T-helper 2 cell treated with Interferon-gamma antibody and Interleukin-4, amounts not matched to agents 5 μg/mL and 100 μg/mL, for 36 hours (primary cell): ENCODE data around the gene RNF13.
"Not testable (repeated sequence)": the region's sequence is repeated elsewhere in the genome, so short reads cannot be mapped to it uniquely, and the experiment has no call there.

Experiments used
- DNase-seq: peaks from one replicate; pipeline ENCODE4 v3.0.0; 2021; ENCODE audit warnings: low spot score
- H3K27ac Mint-ChIP-seq: one replicate; pipeline ENCODE4 v1.8.0; 2021; ENCODE audit warnings: mild to moderate bottlenecking, mixed read lengths
- H3K27me3 Mint-ChIP-seq: one replicate; pipeline ENCODE4 v1.8.0; 2021; ENCODE audit warnings: low read depth, mixed read lengths
- H3K36me3 Mint-ChIP-seq: one replicate; pipeline ENCODE4 v1.8.0; 2021; ENCODE audit warnings: low read depth, mixed read lengths
- H3K4me1 Mint-ChIP-seq: one replicate; pipeline ENCODE4 v1.8.0; 2021; ENCODE audit warnings: low read depth, mixed read lengths
- H3K4me3 Mint-ChIP-seq: one replicate; pipeline ENCODE4 v1.8.0; 2022; ENCODE audit warnings: mild to moderate bottlenecking, moderate library complexity, mixed read lengths
- H3K9me3 Mint-ChIP-seq: one replicate; pipeline ENCODE4 v1.8.0; 2021; ENCODE audit warnings: mixed read lengths

The RNF13 gene

DNA sequence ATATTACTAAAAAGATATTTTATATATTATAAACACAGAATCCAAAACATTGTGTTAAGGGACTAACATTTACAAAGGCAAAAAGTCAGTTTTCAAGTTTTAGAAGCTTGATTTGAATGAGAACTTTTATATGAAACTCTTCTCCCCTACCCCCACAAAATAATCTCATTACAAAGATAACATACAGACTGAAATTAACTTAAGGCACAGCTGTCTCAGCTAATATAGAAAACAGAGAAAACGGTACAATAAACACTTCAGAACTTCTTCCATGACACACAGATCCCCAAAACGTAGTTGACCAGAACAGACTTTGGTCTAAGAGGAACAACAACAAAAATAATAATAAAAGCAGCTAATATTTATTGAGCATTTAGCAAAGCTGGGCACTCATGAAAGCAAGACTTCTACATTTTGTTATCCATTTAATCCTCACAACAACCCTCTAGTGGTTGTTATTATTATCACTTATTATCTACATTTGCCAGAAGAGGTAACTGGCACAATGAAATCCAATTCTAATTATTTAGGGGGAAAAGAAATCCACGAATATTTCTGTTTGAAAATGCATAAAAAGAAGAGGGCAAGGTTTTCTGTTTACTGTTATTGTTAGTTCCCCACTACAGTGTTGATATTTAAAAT, 89.6 kb downstream of the RNF13 start:
- no peak overlapping the region for H3K4me3 Mint-ChIP-seq
- peaks cover 9% of the 10 kb centered on the region for H3K36me3 Mint-ChIP-seq
- H3K4me1 Mint-ChIP-seq, result no peaks in the 10 kb centered on the region
- H3K27me3 Mint-ChIP-seq, result no peaks in the 10 kb centered on the region
- no peaks in the 10 kb centered on the region for H3K9me3 Mint-ChIP-seq
- H3K27ac Mint-ChIP-seq, result no peak overlapping the region
- no peak for DNase-seq

- H3K4me3 Mint-ChIP-seq, result no peak overlapping the region
- H3K36me3 Mint-ChIP-seq, result peaks cover 4% of the 10 kb centered on the region
- H3K9me3 Mint-ChIP-seq, result no peaks in the 10 kb centered on the region
- DNase-seq, result no peak
- H3K27me3 Mint-ChIP-seq, result no peaks in the 10 kb centered on the region
- no peak overlapping the region for H3K27ac Mint-ChIP-seq
- no peaks in the 10 kb centered on the region for H3K4me1 Mint-ChIP-seq
Measured at GRCh38 chr3:149906036-149906435, 93.0 kb downstream of the RNF13 start.

DNA sequence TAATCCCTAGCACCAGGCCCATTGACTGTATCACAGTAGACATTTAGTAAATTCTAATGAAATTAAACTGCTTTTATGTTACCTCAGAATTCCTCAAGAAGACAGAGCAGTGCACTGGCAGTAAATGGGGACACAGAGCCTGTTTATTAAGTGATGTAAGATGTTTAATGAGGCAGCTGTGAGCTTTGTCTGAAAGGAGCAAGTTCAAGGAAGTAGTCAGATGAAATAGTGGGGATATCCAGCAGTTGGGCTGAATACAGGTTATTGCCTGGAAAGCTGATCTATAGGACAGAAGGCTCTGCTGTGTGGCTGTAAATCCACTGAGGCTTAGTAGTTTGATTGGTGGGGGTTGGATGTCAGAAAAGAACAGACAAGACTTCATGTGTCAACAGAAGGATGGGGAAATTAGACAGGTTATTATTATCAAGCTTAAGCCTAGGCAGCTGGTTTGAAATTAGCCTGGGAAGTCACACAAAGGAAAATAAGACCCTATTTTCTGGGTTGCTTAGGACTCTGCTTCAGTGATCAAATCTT, 95.5 kb downstream of the RNF13 start:
- DNase-seq, result no peak
- H3K27ac Mint-ChIP-seq, result no peak overlapping the region
- H3K36me3 Mint-ChIP-seq, result peaks cover 6% of the 10 kb centered on the region
- no peak overlapping the region for H3K4me3 Mint-ChIP-seq
- no peaks in the 10 kb centered on the region for H3K27me3 Mint-ChIP-seq
- no peaks in the 10 kb centered on the region for H3K4me1 Mint-ChIP-seq
- H3K9me3 Mint-ChIP-seq, result no peaks in the 10 kb centered on the region

- Mint-ChIP-seq H3K36me3 (peaks cover 13% of the 10 kb centered on the region), H3K4me3 (no peak overlapping the region)
Measured at GRCh38 chr3:149909923-149910322, 96.9 kb downstream of the RNF13 start.

DNA sequence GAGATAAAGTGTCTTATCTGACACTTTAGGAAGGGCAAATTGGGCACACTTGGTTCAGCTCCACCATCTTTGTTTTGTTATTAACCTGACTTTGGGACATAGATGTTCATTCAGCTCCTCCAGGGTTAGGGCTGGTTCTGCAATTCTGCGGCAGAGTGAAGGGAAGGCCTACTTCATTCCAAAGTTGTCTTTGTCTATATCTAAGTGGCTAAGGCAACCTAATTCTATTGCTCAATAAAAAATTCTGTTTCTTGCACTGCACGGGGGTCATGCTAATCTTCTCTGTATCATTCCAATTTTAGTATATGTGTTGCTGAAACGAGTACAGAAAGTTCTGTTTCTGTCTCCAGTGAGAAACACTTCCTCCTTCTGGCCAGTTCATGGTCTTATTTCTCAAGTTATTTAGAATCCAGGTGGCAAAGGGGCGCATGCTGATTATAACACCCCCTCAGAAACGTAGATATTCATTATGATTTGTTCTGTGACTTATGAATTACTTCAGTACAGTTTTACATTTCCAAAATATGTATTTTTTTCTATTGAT, 104.2 kb downstream of the RNF13 start:
- H3K36me3 Mint-ChIP-seq, result peaks cover 28% of the 10 kb centered on the region
- H3K4me3 Mint-ChIP-seq, result no peak overlapping the region
- no peaks in the 10 kb centered on the region for H3K4me1 Mint-ChIP-seq
- H3K27me3 Mint-ChIP-seq, result no peaks in the 10 kb centered on the region
- no peak overlapping the region for H3K27ac Mint-ChIP-seq
- DNase-seq, result no peak
- H3K9me3 Mint-ChIP-seq, result no peaks in the 10 kb centered on the region

More at GRCh38 chr3:149909923-149910322, 96.9 kb downstream of the RNF13 start:
- no peak for DNase-seq
- no peaks in the 10 kb centered on the region for H3K4me1 Mint-ChIP-seq
- no peak overlapping the region for H3K27ac Mint-ChIP-seq
- H3K27me3 Mint-ChIP-seq, result no peaks in the 10 kb centered on the region
- no peaks in the 10 kb centered on the region for H3K9me3 Mint-ChIP-seq

DNA sequence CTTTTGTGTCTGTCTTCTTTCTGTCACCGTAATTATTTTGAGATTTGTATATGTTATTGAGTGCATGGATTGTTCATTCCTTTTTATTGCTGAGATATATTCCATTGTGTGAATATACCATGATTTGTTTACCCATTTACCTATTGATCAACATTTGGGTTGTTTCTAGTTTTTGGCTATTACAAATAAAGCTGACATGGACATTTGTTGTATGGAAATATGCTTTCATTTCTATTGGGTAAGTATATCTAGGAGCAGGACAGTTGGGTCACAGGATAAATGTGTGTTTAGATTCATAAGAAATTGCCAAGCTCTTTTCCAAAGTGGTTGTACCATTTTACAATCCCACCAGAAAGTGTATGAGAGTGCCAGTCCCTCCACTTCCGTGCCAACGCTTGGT, 106.5 kb downstream of the RNF13 start:
- H3K27ac Mint-ChIP-seq, result no peak overlapping the region
- peaks cover 25% of the 10 kb centered on the region for H3K36me3 Mint-ChIP-seq
- no peaks in the 10 kb centered on the region for H3K4me1 Mint-ChIP-seq
- H3K27me3 Mint-ChIP-seq, result no peaks in the 10 kb centered on the region
- H3K9me3 Mint-ChIP-seq, result no peaks in the 10 kb centered on the region
- DNase-seq, result no peak
- no peak overlapping the region for H3K4me3 Mint-ChIP-seq

- no peak overlapping the region for H3K27ac Mint-ChIP-seq
- H3K27me3 Mint-ChIP-seq, result no peaks in the 10 kb centered on the region
- no peaks in the 10 kb centered on the region for H3K9me3 Mint-ChIP-seq
- peaks cover 25% of the 10 kb centered on the region for H3K36me3 Mint-ChIP-seq
- DNase-seq, result no peak
- H3K4me1 Mint-ChIP-seq, result no peaks in the 10 kb centered on the region
- H3K4me3 Mint-ChIP-seq, result no peak overlapping the region
Measured at GRCh38 chr3:149920119-149920518, 107.1 kb downstream of the RNF13 start.

DNA sequence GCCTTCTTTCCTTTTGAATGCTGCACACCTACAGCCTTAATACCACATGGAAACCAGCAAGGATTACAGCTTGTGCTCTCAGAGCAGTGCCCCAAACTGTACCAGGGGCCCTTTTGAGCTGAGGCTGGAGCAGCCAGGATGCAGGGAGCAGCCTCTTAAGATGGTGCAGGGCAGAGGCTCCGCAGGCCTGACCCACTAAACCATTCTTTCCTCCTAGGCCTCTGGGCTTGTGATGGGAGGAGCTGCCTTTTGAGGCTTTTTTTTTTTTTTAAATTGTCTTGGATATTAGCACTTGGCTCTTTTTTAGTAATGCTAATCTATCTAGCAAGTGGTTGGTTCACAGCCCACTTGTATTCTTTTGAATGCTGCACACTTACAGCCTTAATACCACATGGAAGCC, 120.0 kb downstream of the RNF13 start:
- no peak overlapping the region for H3K4me3 Mint-ChIP-seq
- no peak overlapping the region for H3K27ac Mint-ChIP-seq
- no peaks in the 10 kb centered on the region for H3K27me3 Mint-ChIP-seq
- peaks cover 24% of the 10 kb centered on the region for H3K36me3 Mint-ChIP-seq
- H3K4me1 Mint-ChIP-seq, result peaks cover 6% of the 10 kb centered on the region
- DNase-seq, result no peak
- H3K9me3 Mint-ChIP-seq, result peaks cover 9% of the 10 kb centered on the region

- Mint-ChIP-seq H3K9me3 (peaks cover 9% of the 10 kb centered on the region), H3K27ac (no peak overlapping the region), H3K27me3 (no peaks in the 10 kb centered on the region), H3K4me1 (peaks cover 6% of the 10 kb centered on the region), H3K4me3 (no peak overlapping the region), H3K36me3 (peaks cover 23% of the 10 kb centered on the region)
- no peak for DNase-seq
Measured at GRCh38 chr3:149933858-149934257, 120.8 kb downstream of the RNF13 start.

GRCh38 chr3:149934524-149934923, 121.5 kb downstream of the RNF13 start:
- peaks cover 10% of the 10 kb centered on the region for H3K4me1 Mint-ChIP-seq
- H3K4me3 Mint-ChIP-seq, result no peak overlapping the region
- no peak for DNase-seq
- peaks cover 9% of the 10 kb centered on the region for H3K9me3 Mint-ChIP-seq
- no peaks in the 10 kb centered on the region for H3K27me3 Mint-ChIP-seq
- peaks cover 27% of the 10 kb centered on the region for H3K36me3 Mint-ChIP-seq
- no peak overlapping the region for H3K27ac Mint-ChIP-seq

GRCh38 chr3:149936812-149937230, 123.8 kb downstream of the RNF13 start:
- no peak for DNase-seq
- Mint-ChIP-seq H3K27ac (no peak overlapping the region), H3K4me3 (no peak overlapping the region), H3K4me1 (peaks cover 10% of the 10 kb centered on the region), H3K27me3 (no peaks in the 10 kb centered on the region), H3K36me3 (peaks cover 20% of the 10 kb centered on the region), H3K9me3 (peaks cover 6% of the 10 kb centered on the region)

DNA sequence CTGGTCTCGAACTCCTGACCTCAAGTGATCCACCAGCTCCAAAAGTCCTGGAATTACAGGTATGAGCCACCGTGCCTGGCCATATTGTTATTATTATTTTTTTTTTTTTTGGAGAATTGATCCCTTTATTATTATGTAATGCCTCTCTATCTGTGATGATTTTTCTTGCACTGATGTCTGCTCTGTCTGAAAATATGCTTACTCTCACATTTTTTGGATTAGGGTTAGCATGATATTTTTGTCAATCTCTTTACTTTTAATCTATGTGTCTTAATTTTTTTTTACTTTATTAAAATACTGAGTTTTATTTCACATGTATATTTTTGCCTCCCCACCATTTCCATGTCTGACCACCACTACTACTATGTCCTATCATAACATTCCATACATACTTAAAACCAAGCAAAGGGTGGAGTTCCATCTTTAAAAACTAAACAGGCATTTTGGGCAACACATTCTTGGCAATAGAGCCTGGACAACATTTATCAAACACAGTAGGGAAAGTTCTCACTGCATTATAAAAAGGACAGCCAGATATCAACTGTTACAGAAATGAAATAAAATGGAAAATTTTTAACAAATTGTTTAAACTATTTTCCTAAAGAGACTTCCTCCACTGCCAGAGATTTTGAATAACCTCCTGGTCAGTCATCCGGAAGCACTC, 125.5 kb downstream of the RNF13 start:
- H3K4me3 Mint-ChIP-seq, DNase-seq, H3K27me3 Mint-ChIP-seq, H3K27ac Mint-ChIP-seq: not testable (repeated sequence)
- peaks cover 20% of the 10 kb centered on the region for H3K36me3 Mint-ChIP-seq
- peaks cover 11% of the 10 kb centered on the region for H3K9me3 Mint-ChIP-seq
- H3K4me1 Mint-ChIP-seq, result peaks cover 10% of the 10 kb centered on the region

DNA sequence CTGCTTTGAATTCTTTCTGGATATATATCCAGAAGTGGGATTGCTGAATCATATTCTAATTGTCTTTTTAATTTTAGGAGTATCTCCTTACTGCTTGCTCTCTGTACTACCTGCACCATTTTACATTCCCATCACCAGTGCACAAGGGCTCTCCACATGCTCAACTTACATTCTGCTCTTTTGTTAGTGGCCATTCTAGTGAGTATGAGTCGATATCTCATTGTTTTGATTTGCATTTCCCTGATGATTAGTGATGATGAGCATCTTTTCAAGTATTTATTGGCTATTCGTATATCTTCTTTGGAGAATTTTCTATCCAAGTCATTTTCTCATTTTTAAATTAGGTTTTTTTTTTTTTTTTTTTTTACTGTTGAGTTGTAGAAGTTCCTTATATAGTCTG, 128.2 kb downstream of the RNF13 start:
- Mint-ChIP-seq H3K36me3 (peaks cover 26% of the 10 kb centered on the region), H3K9me3 (peaks cover 15% of the 10 kb centered on the region), H3K4me3 (no peak overlapping the region), H3K27me3 (no peaks in the 10 kb centered on the region), H3K4me1 (peaks cover 7% of the 10 kb centered on the region), H3K27ac (no peak overlapping the region)
- DNase-seq, result no peak

DNA sequence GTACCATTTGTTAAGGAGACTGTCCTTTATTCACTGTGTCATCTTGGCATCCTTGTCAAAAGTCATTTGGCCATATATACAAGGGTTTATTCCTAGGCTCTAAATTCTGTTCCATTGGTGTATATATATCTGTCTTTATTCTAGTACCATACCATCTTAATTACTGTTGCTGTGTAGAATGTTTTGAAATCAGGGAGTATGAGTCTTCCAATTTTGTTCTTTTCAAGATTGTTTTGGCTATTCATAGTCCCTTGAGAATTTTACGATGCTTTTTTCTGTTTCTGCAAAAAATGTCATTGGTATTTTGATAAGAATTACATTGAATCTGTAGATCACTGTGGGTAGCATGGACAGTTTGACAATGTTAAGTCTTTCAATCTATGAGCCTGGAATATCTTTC, 128.9 kb downstream of the RNF13 start:
- peaks cover 15% of the 10 kb centered on the region for H3K9me3 Mint-ChIP-seq
- H3K4me3 Mint-ChIP-seq, result no peak overlapping the region
- H3K27me3 Mint-ChIP-seq, result no peaks in the 10 kb centered on the region
- peaks cover 5% of the 10 kb centered on the region for H3K4me1 Mint-ChIP-seq
- H3K36me3 Mint-ChIP-seq, result peaks cover 26% of the 10 kb centered on the region
- DNase-seq, result no peak
- no peak overlapping the region for H3K27ac Mint-ChIP-seq
